Right kidney (tissue), 9 donors: ENCODE results near the gene DEFB124.
"Not testable (repeated sequence)": the region's sequence is repeated elsewhere in the genome, so short reads cannot be mapped to it uniquely, and the experiment has no call there.

ENCODE experiments used
- DNase-seq: peaks from one replicate; pipeline ENCODE4 v3.0.0-alpha.2; 2016
- long read RNA-seq, 8 donors: transcript quantifications; one replicate each; lab custom pipeline, GENCODE V29; 2026

Gene DEFB124, protein sequence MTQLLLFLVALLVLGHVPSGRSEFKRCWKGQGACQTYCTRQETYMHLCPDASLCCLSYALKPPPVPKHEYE
- long read RNA-seq, donor 1, result 0 reads
- long read RNA-seq, donor 2, result 0 reads
- long read RNA-seq, donor 3, result 0 reads
- long read RNA-seq, donor 4, result 0 reads
- long read RNA-seq, donor 5, result 0 reads
- long read RNA-seq, donor 6, result 0 reads
- long read RNA-seq, donor 7, result 0 reads
- long read RNA-seq, donor 8, result 0 reads

GRCh38 chr20:31474758-31475427, at the start of gene DEFB124, which contains the start of gene REM1:
TSS of gene DEFB124 (minus strand) at chr20:31475127. CDS start at chr20:31473013, 2,114 bp downstream.
TSS of gene REM1 (plus strand) at chr20:31475288. CDS start at chr20:31476446, 1,158 bp downstream.
- peak; percentile 10 for DNase-seq

DNA sequence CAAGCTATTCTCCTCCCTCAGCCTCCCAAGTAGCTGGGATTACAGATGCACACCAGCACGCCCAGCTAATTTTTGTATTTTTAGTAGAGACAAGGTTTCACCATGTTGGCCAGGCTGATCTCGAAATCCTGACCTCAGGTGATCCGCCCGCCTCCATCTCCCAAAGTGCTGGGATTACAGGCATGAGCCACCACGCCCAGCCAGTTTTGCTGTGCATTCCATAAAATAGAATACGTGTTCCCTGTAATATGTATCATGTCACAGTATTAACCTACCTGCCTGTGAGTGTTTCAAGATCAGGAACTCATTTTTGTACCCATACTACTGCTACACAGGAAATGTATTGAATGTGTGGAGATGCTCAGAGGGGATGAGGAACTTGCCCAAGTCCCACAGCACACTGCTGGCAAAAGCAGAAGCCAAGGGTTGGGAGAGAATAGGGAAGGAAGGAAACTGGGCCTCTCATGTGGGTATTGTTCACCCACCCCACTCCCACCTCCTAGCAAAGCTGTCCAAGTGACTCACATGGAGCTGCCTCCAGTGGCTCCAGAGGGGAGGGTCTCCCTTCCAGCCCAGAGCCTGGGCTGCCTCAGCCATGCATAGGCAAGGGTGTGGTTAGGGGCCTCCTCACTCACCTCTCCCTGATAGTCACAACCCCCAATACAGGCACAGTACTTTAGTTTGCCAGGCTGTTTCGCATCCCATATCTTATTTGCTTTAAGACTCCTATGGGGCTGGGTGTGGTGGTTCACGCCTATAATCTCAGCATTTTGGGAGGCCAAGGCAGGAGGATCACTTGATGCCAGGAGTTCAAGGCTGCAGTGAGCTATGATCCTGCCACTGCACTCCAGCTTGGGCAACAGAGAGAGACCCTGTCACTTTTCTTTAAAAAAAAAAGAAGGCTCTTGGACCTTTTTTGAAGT, 48.7 kb upstream of the DEFB124 start:
- no peak for DNase-seq

- DNase-seq, result no peak
Observed at GRCh38 chr20:31522731-31523130, 47.8 kb upstream of the DEFB124 start.

DNA sequence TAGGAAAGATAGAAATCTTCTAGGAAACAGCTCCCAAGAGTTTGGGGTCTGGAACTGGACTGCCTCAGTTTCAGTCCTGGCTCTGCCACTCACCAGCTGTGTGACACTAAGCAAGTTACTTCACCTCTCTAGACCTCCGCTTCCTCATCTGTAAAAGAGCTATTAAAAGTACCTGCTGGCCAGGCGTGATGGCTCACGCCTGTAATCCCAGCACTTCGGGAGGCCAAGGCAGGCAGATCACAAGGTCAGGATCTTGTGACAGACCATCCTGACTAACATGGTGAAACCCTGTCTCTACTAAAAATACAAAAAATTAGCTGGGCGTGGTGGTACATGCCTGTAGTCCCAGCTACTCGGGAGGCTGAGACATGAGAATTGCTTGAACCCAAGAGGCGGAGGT, 46.3 kb upstream of the DEFB124 start:
- DNase-seq, result not testable (repeated sequence)

GRCh38 chr20:31517373-31517772, 42.4 kb upstream of the DEFB124 start:
- no peak for DNase-seq

DNA sequence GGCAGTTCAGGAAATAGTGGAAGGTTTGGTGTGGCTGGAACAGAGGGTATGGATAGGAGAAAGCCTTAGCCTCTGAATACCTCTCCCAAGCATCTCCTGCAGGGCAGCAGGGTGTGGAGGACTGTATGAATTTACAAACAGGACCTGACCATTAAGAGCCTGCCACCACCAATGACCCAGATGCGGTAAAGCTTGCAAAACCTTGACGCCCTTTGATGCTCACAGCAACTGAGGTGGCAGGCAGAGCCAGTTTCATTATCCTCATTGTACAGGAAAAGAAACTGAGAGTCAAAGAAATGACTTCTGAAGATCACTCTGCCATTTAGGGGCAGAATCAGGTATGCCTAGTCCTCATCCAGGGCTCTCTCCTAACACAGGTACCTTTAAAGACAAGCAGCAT, 41.7 kb upstream of the DEFB124 start:
- no peak for DNase-seq

DNA sequence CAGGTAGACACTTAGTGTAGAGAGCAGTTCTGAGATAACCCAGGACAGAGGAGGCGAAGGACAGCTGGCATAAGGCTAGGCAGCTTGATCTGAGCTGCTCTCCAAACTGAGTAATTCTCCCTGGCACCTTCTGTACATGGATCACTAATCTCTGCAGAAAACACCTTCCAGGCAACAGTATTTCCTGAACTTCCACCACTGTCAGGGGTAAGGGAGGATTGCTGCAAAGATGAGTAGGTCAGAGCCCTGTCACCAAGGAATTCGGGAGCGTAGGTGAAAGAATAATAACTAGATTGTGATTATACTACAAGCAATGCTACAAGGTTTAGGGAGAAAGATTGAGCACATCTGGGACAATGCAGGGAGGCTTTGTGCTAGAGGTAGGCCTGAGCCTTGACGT, 41.2 kb upstream of the DEFB124 start:
- no peak for DNase-seq

GRCh38 chr20:31515775-31516107, 40.8 kb upstream of the DEFB124 start:
- DNase-seq, result no peak

DNA sequence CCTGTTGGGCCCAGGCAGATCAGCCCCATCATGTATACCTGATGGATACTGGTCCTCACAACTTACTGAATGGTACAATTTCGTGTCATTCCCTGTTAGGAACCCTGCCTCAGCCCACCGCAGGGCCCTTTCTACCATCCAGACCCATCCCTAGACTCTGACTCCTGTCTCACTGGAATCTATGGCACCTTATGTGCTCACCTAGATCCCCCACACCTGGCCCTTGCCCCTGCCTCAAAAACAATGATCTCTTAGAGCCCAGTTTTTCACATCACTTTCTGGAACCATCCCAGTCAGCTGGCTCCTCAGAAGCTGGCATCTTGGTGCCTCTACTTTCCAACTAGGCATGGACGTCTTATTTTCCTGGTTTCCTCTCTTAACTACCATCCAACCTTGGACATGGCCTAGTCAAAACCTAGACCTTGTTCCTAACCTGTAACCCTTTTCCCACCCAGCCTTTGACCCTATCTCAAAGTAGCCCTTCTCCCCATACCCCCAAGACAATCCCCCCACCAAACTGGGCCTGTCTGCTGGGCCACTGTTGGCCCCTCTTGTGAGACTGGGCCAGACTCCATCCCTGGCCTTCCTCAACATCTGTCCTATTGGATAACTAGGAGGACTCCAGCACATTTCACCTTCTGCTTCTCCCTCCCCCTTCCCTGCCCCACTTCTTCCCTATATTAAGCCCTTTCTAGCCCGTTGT, 40.3 kb upstream of the DEFB124 start:
- no peak for DNase-seq

DNA sequence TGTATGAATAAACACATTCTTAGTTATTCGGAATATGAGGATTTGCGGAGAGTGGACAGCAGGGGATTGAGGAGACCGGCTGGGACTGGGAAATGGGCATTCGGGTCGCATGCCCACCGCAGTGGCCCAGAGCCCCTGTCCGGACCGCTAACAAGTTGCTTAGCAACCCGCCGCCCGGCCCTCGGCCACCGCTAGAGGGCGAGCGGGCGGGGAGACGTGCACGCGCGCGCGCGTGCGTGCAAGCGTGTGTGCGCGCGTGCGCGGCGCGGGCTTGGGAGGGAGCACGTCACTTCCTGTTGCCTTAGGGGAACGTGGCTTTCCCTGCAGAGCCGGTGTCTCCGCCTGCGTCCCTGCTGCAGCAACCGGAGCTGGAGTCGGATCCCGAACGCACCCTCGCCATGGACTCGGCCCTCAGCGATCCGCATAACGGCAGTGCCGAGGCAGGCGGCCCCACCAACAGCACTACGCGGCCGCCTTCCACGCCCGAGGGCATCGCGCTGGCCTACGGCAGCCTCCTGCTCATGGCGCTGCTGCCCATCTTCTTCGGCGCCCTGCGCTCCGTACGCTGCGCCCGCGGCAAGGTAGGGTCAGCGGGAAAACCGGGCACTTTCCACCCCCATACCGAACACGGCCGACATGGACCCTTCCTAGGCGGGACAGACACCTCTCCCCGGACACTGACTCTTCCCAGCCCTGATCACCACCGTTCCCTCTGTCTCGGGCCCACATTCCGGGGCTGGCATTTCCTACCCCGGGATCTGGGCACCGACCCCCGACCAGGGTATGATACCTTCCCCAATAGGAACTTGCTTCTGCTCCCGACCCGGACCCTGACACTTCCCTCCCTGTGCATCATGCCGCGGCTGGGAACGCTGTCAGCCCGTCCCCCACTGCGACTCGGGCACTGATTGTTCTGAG, 39.5 kb upstream of the DEFB124 start, which contains the start of gene HM13:
HM13 (plus strand) TSS at position 289 of the 918 bp plus-strand sequence; CDS start at position 399, 110 bp downstream.
- peak; percentile 98 for DNase-seq

DNA sequence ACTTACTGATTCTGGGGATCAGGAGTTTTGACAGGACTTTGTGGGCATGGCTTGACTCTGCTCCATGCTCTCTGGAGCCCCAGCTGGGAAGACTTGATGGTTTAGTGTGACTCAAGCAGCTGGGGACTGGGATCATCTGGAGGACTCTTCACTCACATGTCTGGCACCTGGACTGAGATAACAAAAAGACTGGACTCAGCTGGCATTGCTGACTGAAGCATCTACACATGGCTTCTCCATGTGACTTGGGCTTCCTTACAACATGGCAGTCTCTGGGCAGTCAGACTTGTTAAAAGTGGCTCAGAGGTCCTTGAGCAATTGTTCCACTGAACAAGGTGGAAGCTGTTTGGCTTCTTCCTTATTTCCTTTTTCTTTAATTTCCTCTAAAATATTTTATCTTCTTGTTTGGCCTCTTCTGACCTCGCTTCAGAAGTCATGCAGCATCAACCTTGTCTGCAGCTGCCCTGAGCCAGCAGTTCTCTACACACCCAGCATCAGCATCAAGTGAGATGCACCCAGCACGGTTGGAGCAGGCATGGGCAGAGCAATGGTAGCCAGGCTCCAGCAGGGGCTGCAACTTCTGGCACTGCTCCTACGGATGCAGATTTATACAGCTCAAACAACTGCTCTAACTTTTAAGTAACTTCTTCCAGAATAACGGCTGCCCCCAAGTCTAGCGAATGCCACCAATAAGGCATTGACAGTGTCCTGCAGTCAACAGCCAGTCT, 33.8 kb upstream of the DEFB124 start:
- no peak for DNase-seq

DNA sequence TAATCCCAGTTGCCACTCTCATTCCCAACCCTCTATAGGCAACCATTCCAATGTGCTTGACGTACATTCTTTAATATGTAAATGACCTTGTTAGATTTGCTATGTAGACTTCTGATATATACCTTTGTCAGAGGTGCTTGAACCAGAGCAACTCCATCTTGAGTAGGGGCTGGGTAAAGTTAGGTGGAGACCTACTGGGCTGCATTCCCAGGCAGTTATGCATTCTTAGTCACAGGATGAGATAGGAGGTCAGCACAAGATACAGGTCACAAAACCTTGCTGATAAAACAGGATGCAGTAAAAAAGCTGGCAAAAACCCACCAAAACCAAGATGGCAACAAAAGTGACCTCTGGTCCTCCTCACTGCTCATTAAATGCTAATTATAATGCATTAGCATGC, 31.0 kb upstream of the DEFB124 start:
- no peak for DNase-seq

- peak; percentile 69 for DNase-seq
Observed at GRCh38 chr20:31502884-31503673, 28.2 kb upstream of the DEFB124 start.

DNA sequence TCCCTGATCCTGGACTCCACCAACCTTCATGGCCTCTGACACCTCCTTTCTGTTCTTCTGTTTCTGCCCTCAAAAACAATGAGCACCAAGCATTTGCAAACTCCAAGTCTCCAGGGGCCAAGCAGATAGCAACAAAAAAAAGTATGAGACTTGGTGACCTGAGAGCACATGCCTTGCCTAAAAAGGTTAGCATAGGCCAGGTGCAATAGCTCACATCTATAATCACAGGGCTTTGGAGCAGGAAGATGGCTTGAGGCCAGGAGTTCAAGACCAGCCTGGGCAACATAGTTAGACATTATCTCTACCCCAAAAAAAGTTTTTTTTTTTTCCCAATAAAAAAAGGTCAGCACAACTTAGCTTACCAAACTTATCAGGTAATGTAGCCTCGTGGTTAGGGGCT, 25.6 kb upstream of the DEFB124 start:
- no peak for DNase-seq

- no peak for DNase-seq
Observed at GRCh38 chr20:31497838-31498540, 23.1 kb upstream of the DEFB124 start.

GRCh38 chr20:31496761-31497295, 21.9 kb upstream of the DEFB124 start:
- DNase-seq, result no peak

DNA sequence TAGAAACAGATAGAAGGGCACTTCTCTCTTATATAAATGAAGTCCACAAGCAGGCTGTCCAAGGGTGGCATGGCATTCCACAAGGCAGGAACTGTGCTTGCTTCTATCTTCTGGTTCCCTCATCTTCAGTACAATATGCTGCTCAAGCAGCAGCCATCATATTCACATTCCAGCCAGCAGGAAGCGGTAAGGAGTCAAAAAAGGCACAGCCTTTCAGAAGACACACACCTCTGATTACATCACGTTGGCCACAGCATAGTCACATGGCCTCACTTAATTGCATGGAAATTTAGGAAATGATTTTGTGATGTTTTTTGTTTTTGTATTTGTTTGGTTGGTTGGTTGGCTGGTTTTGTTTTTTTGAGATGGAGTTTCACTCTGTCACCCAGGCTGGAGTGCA, 19.2 kb upstream of the DEFB124 start:
- no peak for DNase-seq

DNA sequence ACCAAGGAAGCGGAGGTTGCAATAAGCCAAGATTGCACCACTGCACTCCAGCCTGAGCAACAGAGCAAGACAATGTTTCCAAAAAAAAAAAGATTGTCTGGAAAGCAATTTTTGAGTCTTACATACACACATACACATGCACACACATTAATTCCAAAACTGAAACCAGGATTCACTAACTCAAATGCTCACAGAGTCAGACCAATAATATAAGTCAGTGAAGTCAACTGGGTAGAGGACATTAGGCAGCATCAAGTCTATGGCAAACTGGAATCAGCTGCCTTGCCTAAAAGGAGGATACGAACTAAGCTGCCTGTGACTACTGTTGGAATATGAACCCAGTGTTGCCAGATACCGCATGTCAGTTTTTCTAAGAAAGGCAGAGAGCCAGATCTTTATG, 15.8 kb upstream of the DEFB124 start:
- DNase-seq, result no peak

DNA sequence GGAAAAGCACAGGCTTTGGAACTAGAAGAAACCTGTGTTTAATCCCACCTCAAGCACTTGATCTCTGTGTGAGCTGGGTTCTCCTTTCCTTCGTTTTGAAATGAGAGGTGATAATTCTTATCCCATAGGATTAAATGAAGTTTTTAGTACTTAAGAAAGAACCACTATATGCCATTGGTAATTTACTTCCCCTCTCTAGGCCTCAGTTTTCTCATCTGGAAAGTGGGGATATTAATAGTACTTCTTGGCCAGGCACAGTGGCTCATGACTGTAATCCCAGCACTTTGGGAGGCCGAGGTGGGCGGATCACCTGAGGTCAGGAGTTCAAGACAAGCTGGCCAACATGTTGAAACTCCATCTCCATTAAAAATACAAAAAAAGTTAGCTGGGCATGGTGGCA, 14.2 kb upstream of the DEFB124 start:
- no peak for DNase-seq
